NCI-H82 treated with DMSO at 0.1 percent for 48 hours (cell line): ENCODE results near the gene DLX6.

ENCODE experiments used
- DNase-seq: peaks from one replicate; lab custom pipeline; 2025; ENCODE audit not compliant: unreplicated experiment; lab: John Stamatoyannopoulos, UW

DLX6 gene

GRCh38 chr7:97009753-97010732 is 4.7 kb downstream of the DLX6 start:
- DNase-seq = no peak

GRCh38 chr7:97011104-97011503 is 5.8 kb downstream of the DLX6 start:
- DNase-seq = no peak

DNA sequence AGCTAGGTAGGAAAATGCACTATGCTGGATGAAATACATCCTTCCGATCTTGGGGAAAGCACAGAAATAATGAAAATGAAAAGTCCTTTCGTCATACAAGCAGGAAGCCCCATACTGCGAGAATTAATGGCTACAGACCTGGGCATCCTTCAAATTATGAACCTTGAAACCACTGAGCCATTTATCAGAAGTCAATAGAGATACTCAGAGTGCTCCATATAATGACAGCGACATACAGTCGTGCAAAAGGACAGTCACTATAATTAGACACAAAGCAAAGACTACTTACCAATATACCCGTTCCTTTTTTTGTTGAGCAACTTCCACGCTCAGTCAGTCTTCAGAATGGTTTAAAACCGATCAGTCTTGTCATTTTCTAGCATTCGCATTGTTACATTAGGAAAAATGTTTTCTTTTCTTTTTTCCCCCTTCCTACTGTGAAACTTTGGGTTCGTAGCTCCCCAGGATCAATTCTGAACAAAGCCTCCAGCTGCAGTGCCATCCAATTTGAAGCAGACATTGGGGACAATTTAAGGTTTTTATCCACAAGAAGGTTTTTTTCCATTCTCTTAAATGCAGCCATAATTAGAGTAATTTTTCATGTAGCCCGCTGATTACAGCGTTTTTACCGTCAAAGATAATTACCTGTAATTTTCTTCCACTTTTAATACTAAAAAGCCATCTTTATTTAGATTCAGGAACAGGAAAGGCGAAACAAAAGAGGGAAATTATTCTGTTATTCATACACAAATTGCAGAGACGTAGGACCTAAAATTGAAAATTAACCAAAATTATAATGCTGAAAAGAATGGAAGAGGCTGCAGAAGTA is 6.4 kb downstream of the DLX6 start:
- DNase-seq = no peak

DNA sequence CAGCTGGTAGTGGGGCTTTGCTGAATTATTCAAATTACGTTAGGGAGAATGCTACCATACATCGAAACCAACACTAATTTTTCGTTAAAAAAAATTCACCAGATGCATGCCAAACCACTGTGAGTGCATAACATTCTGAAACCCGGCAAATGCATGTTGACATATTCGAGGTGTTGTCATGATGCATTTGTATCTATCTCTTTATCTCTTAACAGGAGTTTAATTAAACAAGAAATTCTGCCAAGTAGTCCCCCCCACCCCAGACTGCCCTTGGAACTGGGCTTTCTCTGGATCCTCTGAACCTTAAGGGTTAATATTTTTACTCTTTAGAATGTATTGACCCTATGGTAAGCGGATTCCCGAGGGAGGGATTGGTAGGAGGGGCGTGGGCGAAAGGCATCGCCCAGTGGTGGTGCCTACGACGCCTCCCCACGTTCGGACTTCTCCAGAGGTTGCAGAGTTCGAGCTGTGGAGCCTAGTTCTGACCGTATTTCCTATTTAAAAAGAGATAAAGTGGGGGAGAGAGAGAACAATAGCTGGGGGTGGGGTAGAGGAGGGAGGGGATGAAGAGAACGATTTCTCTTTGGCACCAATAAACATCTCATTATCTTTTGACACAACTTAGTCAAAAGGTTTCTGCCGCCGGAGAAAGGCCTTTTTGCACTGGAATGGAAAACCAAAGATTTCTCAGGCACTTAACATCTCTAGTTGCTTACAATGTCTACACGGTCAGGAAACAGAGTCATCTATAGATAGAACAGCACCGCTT is 7.2 kb downstream of the DLX6 start:
- DNase-seq = no peak

GRCh38 chr7:97013134-97013844 is 7.9 kb downstream of the DLX6 start:
- no peak for DNase-seq

DNA sequence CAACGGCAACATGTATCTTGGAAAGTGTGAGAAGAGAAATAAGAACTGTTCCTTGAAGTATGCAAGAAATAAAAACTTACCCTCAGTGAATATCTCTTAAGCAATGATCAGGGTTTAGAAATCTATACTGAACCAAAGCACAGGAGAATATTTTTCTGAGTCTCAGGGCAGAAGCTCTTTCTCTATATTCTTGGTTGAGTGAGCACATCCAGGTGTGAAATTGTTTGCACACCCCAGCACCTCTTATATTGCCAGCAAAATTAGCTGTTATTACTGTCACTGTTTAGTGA is 8.4 kb downstream of the DLX6 start:
- DNase-seq = no peak

GRCh38 chr7:97014145-97014750 is 8.9 kb downstream of the DLX6 start:
- DNase-seq = no peak

DNA sequence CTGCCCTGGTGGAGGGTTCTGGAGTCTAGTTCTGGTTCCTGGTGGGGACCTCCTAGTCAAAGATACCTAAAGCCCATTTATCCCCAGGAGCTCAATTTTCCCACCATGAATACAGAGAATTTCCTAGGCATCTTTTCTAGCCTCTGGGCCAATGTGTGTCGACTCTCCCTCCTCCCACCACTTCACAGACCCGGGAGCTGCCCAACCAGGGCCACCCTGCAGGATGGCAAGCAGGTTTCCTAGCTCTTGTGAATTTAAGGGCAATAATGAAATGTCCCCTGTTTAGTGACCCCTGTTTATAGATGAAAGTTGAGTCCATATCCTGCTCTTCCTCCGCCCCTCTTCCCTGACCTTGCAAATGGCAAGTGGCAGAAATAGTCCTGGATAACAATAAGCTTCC is 9.9 kb downstream of the DLX6 start:
- DNase-seq = no peak

- no peak for DNase-seq
Measured at GRCh38 chr7:97015756-97016380, 10.5 kb downstream of the DLX6 start.

- DNase-seq = peak; percentile 19
Measured at GRCh38 chr7:97016381-97017191, 11.2 kb downstream of the DLX6 start.

- no peak for DNase-seq
Measured at GRCh38 chr7:97017192-97018125, 12.1 kb downstream of the DLX6 start.

DNA sequence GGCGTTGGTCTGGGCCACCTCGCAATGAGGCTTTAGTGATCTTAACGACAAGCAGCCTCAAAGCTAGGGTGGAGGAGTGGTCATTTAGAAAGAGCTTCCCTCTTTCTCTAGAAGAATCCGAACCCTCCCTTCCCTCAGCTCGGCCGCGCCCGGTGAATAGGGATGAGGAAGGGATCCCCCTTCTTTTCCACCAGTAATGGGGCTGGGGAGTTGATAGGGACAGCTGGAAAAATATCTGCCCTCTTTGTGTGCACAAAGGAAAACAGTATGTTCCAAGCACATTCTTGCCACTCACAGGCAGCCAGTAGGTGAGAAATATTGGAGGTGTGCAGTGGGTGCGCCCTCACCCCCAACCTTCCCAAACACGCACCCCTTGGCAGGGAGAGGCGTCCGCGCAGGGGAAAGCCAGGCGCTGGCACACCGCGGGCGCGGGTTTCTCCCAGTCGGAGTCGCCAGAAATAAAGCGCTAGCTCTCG is 12.8 kb downstream of the DLX6 start:
- DNase-seq = no peak

DNA sequence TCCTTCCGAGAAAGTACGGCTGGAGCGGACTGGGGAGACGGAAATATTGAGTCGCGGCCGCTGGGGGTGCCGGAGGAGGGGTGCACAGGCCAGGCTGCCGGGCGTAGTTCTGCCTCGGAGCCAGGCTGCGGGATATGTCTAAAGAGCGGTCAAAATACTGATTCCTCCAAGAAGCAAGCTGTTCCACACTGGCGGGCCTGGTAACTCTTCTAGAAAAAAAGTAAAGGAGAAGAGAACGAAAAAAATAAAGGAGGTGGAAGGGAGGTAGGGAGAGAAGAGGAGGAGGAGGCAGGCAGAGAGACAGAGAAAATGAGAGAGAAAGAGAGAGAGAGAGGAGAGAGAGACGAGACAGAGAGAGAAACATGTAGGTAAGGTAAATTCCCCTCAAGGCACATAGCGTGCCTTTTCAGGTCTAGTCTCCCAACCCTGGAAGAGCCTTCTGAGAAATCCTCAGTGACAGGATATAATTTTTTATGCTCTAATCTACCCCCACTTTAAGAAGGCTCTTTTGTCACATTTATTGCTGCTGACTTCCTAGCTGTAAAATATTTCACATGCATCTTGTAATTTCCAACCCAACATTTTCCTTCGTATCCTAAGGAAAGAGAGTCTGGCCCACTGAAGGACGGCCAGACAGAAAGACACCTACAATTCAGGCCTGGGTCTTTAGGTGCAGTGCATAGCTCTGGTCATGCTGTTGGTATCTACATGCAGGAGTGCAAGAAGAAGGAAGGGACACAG is 13.6 kb downstream of the DLX6 start:
- no peak for DNase-seq

DNA sequence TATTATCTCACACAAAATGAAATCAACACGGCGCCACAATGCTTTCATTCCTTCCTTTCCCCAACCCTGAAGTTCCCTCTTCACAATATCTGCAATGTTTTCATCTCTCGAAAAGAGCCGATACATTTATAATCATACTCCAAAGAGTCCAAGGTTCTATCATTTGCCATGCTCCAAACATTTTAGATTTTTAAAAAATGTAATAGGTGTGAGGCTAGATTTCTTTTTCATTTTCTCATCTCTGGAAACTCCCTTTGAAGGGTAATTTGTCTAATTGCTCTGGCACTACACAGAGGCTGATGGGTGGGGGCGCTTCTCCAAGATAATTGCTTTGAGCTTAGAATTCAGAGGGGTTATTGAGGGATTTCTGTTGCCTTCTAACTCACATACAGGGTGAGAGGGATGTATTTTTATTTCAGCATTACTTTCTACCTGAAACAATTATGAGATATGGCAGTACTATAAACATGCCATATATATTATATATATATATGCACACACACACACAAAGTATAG is 14.4 kb downstream of the DLX6 start:
- no peak for DNase-seq

- no peak for DNase-seq
Measured at GRCh38 chr7:97020601-97020995, 15.2 kb downstream of the DLX6 start.

DNA sequence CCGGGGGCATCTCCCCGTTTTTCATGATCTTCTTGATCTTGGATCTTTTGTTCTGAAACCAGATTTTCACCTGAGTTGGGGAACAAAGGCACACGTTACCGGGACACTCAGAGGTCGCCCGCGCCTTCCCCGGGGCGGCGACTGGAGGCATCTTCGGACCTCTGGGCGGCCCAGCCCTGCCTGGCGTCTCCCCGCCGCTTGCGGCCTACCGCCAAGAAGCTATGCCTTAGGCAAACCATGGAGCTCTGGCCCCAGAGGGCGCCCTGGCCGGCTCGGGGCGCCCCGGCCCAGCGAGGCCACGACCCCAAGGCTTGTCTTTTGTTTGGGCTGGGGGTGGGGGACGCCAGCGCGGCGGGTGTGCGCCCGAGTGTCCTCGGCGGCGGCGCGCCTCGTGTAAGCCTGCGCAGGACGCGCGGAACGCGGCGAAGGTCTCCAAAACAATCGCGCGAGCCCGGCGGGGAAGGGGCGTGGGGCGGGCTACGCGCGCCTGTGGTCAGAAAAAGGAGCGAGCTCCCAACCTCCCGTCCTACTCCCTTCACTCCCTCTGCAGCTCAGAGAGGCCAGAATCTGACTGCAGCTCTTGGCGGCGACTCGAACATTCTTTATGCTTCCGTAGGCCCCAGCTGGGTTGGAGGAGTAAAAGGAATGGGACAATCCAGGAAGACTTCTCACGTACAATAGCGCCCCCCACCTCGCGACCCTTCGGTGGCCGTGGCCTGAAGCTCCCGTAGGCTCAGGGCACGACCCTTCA is 15.8 kb downstream of the DLX6 start:
- no peak for DNase-seq
